HUES48 (cell line): Measurements from ENCODE around the gene NUAK1.

Experiments
- H3K27ac ChIP-seq: one replicate; pipeline ENCODE4 v1.7.0; 2013; ENCODE audit warnings: low read depth, low read length, inconsistent platforms
- H3K27me3 ChIP-seq: 2 replicates; pipeline ENCODE4 v1.6.1; 2013; ENCODE audit warnings: mild to moderate bottlenecking, low read length; ENCODE audit not compliant: control insufficient read depth, insufficient read depth
- H3K36me3 ChIP-seq: 2 replicates; pipeline ENCODE4 v1.6.1; 2013; ENCODE audit warnings: low read length; ENCODE audit not compliant: control insufficient read depth, insufficient read depth
- H3K4me1 ChIP-seq: 2 replicates; pipeline ENCODE4 v1.6.1; 2013; ENCODE audit warnings: mild to moderate bottlenecking, low read length; ENCODE audit not compliant: control insufficient read depth, insufficient read depth
- H3K4me3 ChIP-seq: 2 replicates; pipeline ENCODE4 v1.5.1; 2013; ENCODE audit warnings: mild to moderate bottlenecking, low read depth, low read length
- H3K9ac ChIP-seq: 2 replicates; pipeline ENCODE4 v1.6.1; 2013; ENCODE audit warnings: mild to moderate bottlenecking, low read depth, low read length, moderate library complexity
- H3K9me3 ChIP-seq: 2 replicates; pipeline ENCODE4 v1.6.1; 2013; ENCODE audit warnings: low read length; ENCODE audit not compliant: control insufficient read depth, insufficient read depth

Gene NUAK1

DNA sequence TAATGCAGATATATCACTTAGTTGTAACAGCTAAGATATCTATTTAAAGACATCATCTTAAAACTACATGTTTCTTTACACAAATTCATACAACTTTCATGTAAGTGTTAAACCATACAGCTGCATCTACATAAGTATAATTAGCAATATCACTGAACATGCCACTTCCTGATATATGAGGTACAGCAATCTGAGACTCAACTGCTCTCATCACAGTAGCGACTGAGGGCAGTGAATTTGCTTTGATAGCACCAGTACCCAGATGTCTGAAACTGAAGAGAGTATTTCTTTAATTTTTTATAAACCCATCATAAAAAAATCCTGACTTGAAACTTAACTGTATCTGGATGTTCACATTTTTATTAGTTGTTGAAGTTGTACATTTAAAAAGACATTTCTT is 34.7 kb upstream of the NUAK1 start:
- Histone ChIP-seq H3K9me3 (no peaks in the 10 kb centered on the region), H3K27ac (no peak overlapping the region), H3K4me3 (no peak overlapping the region), H3K4me1 (peaks cover 3% of the 10 kb centered on the region; the same call in 1 of the 2 replicates), H3K9ac (no peak overlapping the region), H3K36me3 (no peaks in the 10 kb centered on the region), H3K27me3 (no peaks in the 10 kb centered on the region)

DNA sequence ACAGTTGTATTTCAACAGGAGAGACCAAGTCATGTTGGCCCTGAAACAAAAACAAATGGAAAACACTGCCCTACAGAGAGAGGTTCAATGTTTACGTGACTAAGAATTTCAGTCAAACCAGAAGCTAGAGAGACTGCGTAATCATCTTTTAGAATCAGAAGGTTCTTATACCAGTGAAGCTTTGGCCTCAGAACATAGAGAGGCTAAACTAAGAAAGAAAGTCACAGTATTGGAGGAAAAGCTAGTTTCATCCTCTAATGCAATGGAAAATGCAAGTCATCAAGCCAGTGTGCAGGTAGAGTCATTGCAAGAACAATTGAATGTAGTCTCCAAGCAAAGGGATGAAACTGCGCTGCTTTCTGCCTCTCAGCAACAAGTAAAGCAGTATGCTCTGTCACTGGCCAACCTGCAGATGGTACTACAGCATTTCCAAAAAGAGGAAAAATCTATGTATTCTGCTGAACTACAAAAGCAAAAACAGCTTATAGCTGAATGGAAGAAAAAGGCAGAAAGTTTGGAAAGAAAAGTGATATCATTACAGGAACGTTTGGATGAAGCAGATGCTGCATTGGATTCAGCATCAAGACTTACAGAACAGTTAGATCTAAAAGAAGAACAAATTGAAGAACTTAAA is 32.5 kb upstream of the NUAK1 start:
- H3K27ac ChIP-seq, result no peak overlapping the region

DNA sequence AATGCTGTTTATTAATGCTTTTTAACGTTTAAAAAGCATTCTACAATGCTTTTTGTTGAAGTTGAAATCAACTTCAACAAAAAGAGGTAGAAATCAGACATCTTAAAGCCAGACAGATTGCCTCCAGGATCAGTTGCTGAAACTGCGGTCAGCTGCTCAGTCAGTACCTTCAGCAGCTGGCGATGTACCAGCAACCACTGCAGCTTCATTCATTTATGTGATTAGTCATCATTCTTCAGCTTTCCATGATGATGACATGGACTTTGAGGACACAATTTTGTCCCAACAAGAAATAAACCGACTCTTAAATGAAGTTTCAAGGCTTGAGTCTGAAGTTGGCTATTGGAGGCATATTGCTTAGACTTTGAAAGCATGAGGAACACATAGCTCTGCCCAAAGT is 31.5 kb upstream of the NUAK1 start:
- no peaks in the 10 kb centered on the region for H3K27me3 ChIP-seq
- no peaks in the 10 kb centered on the region for H3K36me3 ChIP-seq
- H3K27ac ChIP-seq, result no peak overlapping the region
- H3K4me3 ChIP-seq, result no peak overlapping the region
- H3K9ac ChIP-seq, result no peak overlapping the region
- H3K9me3 ChIP-seq, result no peaks in the 10 kb centered on the region
- 0 out of 2 replicates have a peak, but pooled peaks cover 2% of the 10 kb centered on the region for H3K4me1 ChIP-seq

More for the DNA sequence above, 32.5 kb upstream of the NUAK1 start:
- Histone ChIP-seq H3K9me3 (no peaks in the 10 kb centered on the region), H3K4me3 (no peak overlapping the region), H3K9ac (no peak overlapping the region), H3K36me3 (no peaks in the 10 kb centered on the region), H3K4me1 (0 out of 2 replicates have a peak, but pooled peaks cover 2% of the 10 kb centered on the region), H3K27me3 (no peaks in the 10 kb centered on the region)

DNA sequence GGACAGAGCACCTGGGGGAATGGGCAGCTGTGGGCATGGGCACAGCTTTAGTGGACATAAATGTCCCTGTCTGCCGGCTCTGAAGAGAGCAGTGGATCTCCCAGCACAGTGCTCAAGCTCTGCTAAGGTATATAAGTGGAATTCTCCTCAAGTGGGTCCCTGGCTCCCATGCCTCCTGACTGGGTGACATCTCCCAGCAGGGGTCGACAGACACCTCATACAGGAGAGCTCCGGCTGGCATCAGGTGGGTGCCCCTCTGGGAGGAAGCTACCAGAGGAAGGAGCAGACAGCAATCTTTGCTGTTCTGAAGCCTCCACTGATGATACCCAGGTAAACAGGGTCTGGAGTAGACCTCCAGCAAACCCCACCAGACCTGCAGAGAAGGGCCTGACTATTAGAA is 25.0 kb upstream of the NUAK1 start:
- Histone ChIP-seq H3K4me1 (no peaks in the 10 kb centered on the region), H3K36me3 (no peaks in the 10 kb centered on the region), H3K9ac (no peak overlapping the region), H3K27me3 (no peaks in the 10 kb centered on the region), H3K9me3 (no peaks in the 10 kb centered on the region), H3K4me3 (no peak overlapping the region), H3K27ac (no peak overlapping the region)

DNA sequence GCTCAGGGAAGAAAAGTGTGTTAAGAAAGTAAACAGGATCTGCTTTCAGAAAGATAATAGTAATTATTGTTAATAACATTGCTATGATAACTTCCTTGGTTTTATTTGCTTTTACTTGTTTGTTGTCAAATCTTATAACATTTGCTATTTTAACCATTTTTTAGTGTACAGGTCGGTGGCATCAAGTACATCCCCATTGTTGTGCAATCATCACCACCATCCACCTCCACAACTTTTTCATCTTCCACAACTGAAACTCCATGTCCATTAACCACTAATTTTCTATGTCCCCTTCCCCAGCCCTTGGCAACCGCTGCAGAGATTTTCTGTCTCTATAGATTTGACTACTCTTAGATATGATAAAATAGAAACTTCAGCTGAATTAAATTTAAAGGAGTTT is 22.7 kb upstream of the NUAK1 start:
- H3K9me3 ChIP-seq, result no peaks in the 10 kb centered on the region
- H3K36me3 ChIP-seq, result no peaks in the 10 kb centered on the region
- H3K27me3 ChIP-seq, result no peaks in the 10 kb centered on the region
- H3K27ac ChIP-seq, result no peak overlapping the region
- H3K4me3 ChIP-seq, result no peak overlapping the region
- no peaks in the 10 kb centered on the region for H3K4me1 ChIP-seq
- no peak overlapping the region for H3K9ac ChIP-seq

DNA sequence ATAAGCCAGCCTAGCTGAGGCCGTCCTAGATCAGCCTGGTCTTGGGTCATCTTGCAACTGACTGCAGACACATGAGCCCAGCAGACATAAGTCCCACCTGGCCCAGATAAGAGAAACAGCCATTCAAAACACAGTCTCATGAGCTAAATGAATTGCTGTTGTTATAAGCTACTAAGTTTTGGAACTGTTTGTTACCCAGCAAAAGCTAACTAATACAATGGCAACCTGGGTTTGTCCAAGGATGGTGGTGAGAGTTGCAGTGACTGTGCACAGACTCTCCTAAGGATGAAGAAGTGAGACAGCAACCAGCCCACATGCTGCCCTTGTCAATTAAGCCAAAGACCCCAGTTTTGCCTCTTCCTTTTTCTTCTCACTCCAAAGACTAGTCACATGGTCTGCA is 22.2 kb upstream of the NUAK1 start:
- H3K4me1 ChIP-seq, result no peaks in the 10 kb centered on the region
- H3K27me3 ChIP-seq, result no peaks in the 10 kb centered on the region
- H3K9ac ChIP-seq, result no peak overlapping the region
- no peak overlapping the region for H3K27ac ChIP-seq
- no peak overlapping the region for H3K4me3 ChIP-seq
- no peaks in the 10 kb centered on the region for H3K9me3 ChIP-seq
- H3K36me3 ChIP-seq, result no peaks in the 10 kb centered on the region

DNA sequence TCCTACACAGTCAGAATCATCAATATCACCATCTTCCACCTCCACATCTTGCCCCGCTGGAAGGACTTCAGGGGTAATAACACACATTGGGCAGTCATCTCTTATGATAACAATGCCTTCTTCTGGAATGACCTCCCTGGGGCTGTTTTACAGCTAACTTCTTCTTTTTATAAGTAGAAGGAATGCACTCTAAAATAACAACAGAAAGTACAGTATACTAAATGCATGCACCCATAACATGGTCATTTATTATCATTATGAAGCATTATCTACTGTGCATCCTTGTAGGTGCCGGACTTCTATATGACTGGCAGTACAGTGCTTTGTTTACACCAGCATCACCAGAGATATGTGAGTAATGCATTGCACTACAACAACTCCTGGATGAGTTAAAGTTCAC is 19.0 kb upstream of the NUAK1 start:
- Histone ChIP-seq H3K9ac (no peak overlapping the region), H3K27me3 (no peaks in the 10 kb centered on the region), H3K9me3 (no peaks in the 10 kb centered on the region), H3K36me3 (no peaks in the 10 kb centered on the region), H3K4me3 (no peak overlapping the region), H3K27ac (no peak overlapping the region), H3K4me1 (no peaks in the 10 kb centered on the region)

DNA sequence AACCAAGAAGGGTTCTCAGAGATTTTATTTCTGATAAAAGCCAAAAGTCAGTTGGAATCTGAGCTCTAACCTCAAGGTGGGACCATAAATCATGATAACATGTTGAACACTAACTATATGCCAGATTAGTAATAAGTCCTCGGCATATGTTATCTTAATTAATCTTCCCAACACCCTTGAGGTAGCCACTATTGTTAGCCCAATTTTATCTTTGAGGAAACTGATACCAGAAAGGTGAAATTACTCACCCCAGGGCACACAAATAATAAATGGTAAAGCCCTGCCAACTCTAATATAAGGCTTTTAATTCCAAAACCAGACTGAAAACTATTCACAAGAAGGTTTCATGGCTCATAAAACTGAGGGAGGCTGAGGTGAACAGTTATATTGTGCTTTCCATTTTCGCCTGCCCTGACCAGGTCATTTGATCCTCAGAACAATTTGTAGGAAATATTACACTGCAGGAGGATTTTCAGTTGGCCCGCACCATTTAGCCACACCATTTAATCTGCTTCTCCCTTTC is 16.1 kb upstream of the NUAK1 start:
- no peaks in the 10 kb centered on the region for H3K9me3 ChIP-seq
- no peaks in the 10 kb centered on the region for H3K36me3 ChIP-seq
- H3K4me3 ChIP-seq, result no peak overlapping the region
- no peaks in the 10 kb centered on the region for H3K27me3 ChIP-seq
- H3K27ac ChIP-seq, result no peak overlapping the region
- no peak overlapping the region for H3K9ac ChIP-seq
- no peaks in the 10 kb centered on the region for H3K4me1 ChIP-seq

DNA sequence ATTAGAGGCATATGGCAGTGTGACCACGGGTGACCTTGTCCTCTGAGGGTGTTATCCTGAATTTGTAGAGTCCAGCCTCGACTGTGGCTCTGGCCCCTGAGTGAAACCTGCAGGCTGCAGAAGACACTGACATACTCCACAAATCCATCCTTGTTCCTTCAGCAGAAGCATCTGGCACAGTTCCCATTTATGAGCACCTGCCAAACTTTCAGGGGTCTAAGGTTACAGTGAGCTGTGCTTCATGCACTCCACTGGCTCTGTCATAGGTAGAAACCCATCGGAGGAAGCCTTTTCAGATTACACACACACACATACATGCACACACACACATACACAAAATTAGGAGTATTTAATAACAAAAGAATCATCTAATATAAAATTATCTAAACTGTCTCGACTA is 13.6 kb upstream of the NUAK1 start:
- Histone ChIP-seq H3K4me1 (no peaks in the 10 kb centered on the region), H3K27ac (no peak overlapping the region), H3K27me3 (no peaks in the 10 kb centered on the region), H3K9me3 (no peaks in the 10 kb centered on the region), H3K9ac (no peak overlapping the region), H3K4me3 (no peak overlapping the region), H3K36me3 (no peaks in the 10 kb centered on the region)

DNA sequence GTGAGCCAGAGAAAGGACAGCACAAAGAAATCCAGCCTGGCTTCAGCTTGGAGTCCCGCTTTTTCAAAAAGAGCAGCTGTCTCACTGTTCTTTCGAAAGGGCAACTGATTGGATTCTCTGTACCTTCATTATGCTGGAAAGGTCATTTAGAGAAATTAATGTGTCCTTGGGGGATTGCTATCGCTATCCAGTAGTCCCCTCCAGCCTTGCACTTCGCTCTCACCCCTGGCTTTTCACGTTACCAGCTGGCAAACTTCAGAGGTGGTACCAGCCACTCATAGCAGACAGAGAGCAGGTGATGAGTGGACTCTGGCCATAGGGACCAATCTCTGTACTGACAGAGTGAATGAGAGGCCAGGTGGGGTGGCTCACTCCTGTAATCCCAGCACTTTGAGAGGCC is 11.8 kb upstream of the NUAK1 start:
- no peak overlapping the region for H3K4me3 ChIP-seq
- no peaks in the 10 kb centered on the region for H3K9me3 ChIP-seq
- no peak overlapping the region for H3K9ac ChIP-seq
- no peaks in the 10 kb centered on the region for H3K27me3 ChIP-seq
- peaks cover 3% of the 10 kb centered on the region; the same call in 1 of the 2 replicates for H3K4me1 ChIP-seq
- no peak overlapping the region for H3K27ac ChIP-seq
- H3K36me3 ChIP-seq, result no peaks in the 10 kb centered on the region

DNA sequence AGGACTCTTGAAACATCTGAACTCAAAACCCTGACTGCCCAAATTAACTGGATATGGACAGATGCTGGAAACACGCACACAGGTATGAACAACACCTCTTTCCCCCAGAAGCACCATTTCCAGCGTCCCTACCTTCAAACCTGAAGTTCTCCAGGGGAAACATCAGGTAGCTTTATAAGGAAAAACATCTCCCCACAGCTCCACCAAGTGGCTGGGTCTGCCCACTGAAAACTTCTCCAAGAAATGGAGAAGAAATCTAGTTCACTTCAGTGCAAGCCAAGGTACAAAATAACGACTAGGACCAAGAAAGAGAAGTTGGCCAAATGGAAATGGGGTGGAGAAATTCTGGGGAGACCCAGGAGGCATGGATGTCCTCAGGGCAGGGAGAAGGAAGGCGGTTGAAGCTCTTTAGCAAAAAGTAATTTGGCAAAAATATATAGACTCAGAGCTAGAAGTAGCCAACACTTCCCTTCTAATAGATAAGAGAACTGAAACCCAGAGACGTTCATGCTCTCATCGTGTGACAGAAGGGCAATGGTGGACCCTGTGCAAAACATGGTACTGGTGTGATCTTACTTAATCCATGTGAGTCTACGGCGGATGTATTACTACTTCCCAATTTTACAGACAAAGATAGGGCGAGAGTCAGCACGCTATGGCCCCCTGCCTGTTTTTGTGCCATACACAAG is 10.5 kb upstream of the NUAK1 start:
- Histone ChIP-seq H3K9ac (no peak overlapping the region), H3K36me3 (no peaks in the 10 kb centered on the region), H3K9me3 (no peaks in the 10 kb centered on the region), H3K27ac (no peak overlapping the region), H3K4me3 (no peak overlapping the region), H3K4me1 (peaks cover 7% of the 10 kb centered on the region), H3K27me3 (no peaks in the 10 kb centered on the region)
